Vagina (tissue), 2 donors: ENCODE results near the gene ENOX2.

ENCODE experiments used
- POLR2A ChIP-seq, 2 donors: fragments of 450-650 bp; IDR thresholded peaks; one replicate each; pipeline ENCODE4 v1.6.1; 2017; ENCODE audit warnings: antibody characterized with exemption in 2 of 2, mild to moderate bottlenecking in 2 of 2, moderate library complexity in 2 of 2
- TF ChIP-seq, protein P1 (sequence below), 3 experiments: fragments of 450-650 bp in 2 of 3; fragments of 200-600 bp in 1 of 3; sonication (generic) in 1 of 3; IDR thresholded peaks; one replicate each; pipeline ENCODE4 v1.5.1; 2017 to 2019; ENCODE audit warnings: antibody characterized with exemption in 3 of 3, mild to moderate bottlenecking in 2 of 3, moderate library complexity in 2 of 3

- TF ChIP-seq, protein P1, sequence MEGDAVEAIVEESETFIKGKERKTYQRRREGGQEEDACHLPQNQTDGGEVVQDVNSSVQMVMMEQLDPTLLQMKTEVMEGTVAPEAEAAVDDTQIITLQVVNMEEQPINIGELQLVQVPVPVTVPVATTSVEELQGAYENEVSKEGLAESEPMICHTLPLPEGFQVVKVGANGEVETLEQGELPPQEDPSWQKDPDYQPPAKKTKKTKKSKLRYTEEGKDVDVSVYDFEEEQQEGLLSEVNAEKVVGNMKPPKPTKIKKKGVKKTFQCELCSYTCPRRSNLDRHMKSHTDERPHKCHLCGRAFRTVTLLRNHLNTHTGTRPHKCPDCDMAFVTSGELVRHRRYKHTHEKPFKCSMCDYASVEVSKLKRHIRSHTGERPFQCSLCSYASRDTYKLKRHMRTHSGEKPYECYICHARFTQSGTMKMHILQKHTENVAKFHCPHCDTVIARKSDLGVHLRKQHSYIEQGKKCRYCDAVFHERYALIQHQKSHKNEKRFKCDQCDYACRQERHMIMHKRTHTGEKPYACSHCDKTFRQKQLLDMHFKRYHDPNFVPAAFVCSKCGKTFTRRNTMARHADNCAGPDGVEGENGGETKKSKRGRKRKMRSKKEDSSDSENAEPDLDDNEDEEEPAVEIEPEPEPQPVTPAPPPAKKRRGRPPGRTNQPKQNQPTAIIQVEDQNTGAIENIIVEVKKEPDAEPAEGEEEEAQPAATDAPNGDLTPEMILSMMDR (IDR thresholded peaks at IDR 0.05) = no peak
- no peak for TF ChIP-seq POLR2A (IDR thresholded peaks at IDR 0.05)
Observed at GRCh38 chrX:130615941-130616340, 287.1 kb downstream of the ENOX2 start.
